ENCODE results near the gene NRTN. TPM values are rescaled to one million over a fixed set of nuclear protein-coding genes. Genes with fewer than 3 reads are reported as not detected.

NRTN gene
- total RNA-seq, 4 donors from 2014 or later: 0.82 to 3.8 (median 1.5) TPM

GRCh38 chr19:5824751-5825150, 19.9 kb downstream of the NRTN start:
- intact Hi-C loops (cut with DNase I; ENCODE audit: low total_unique reads): no loop called here
- no peak overlapping the region for H3K4me3 ChIP-seq
- no peaks in the 10 kb centered on the region for H3K36me3 ChIP-seq
- no peaks in the 10 kb centered on the region for H3K27me3 ChIP-seq
- no peak overlapping the region for H3K27ac ChIP-seq
- no peak for DNase-seq
- WGBS, 2 donors (ENCODE audit: low coverage in 1 of 2): 84% methylated on average over 10 of the region's 10 CpGs; no CpG with 5 or more reads in 1 of the 2 donors
- in situ Hi-C loops (cut with MboI; ENCODE audit: low pct_ligation_motif_present in 1 of 4, low pct_unique_long_range_greater_than_20kb in 1 of 4, low sequenced_read_pairs in 3 of 4): no loop called here
- no peaks in the 10 kb centered on the region for H3K9me3 ChIP-seq
- TF ChIP-seq, protein P1, sequence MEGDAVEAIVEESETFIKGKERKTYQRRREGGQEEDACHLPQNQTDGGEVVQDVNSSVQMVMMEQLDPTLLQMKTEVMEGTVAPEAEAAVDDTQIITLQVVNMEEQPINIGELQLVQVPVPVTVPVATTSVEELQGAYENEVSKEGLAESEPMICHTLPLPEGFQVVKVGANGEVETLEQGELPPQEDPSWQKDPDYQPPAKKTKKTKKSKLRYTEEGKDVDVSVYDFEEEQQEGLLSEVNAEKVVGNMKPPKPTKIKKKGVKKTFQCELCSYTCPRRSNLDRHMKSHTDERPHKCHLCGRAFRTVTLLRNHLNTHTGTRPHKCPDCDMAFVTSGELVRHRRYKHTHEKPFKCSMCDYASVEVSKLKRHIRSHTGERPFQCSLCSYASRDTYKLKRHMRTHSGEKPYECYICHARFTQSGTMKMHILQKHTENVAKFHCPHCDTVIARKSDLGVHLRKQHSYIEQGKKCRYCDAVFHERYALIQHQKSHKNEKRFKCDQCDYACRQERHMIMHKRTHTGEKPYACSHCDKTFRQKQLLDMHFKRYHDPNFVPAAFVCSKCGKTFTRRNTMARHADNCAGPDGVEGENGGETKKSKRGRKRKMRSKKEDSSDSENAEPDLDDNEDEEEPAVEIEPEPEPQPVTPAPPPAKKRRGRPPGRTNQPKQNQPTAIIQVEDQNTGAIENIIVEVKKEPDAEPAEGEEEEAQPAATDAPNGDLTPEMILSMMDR (IDR thresholded peaks at IDR 0.05): no peak
- no peak for TF ChIP-seq POLR2AphosphoS5 (IDR thresholded peaks at IDR 0.05)
- TF ChIP-seq EP300 (IDR thresholded peaks at IDR 0.05; ENCODE audit: low read depth): no peak
- no peak for TF ChIP-seq POLR2A (IDR thresholded peaks at IDR 0.05)
- peaks cover 9 to 42% (median 31%) of the 10 kb centered on the region in 4 donors for H3K4me1 ChIP-seq

DNA sequence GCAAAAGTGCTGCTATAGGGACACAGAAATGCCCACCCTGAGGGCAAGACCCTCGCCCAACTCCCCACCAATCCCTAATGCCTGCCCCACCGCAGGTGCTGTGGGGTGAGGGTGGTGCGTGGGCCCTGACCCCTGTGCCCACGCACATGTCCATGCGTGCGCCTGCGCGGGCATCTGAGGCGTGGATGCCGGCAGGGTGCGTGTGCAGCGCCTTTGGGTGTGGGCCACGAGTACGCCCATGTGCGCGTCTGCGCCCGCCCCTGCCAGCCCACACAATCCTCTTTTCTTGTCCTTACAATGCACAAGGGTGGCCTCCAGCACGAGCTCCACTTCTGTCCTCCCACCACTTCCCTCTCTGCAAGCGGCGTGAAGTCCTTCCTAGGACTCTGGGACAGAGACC, 20.3 kb downstream of the NRTN start:
- in situ Hi-C loops (cut with MboI; ENCODE audit: low pct_ligation_motif_present in 1 of 4, low pct_unique_long_range_greater_than_20kb in 1 of 4, low sequenced_read_pairs in 3 of 4): no loop called here
- DNase-seq: no peak
- H3K27me3 ChIP-seq: no peaks in the 10 kb centered on the region
- intact Hi-C loops (cut with DNase I; ENCODE audit: low total_unique reads): no loop called here
- no peak overlapping the region for H3K27ac ChIP-seq
- 91% methylated on average over 21 of the region's 21 CpGs; no CpG with 5 or more reads in 1 of the 2 donors for WGBS, 2 donors (ENCODE audit: low coverage in 1 of 2)
- peaks cover 9 to 42% (median 32%) of the 10 kb centered on the region in 4 donors for H3K4me1 ChIP-seq
- H3K4me3 ChIP-seq: no peak overlapping the region
- H3K9me3 ChIP-seq: no peaks in the 10 kb centered on the region
- TF ChIP-seq, protein P1 (IDR thresholded peaks at IDR 0.05): no peak
- TF ChIP-seq EP300 (IDR thresholded peaks at IDR 0.05; ENCODE audit: low read depth): no peak
- TF ChIP-seq POLR2A (IDR thresholded peaks at IDR 0.05): no peak
- TF ChIP-seq POLR2AphosphoS5 (IDR thresholded peaks at IDR 0.05): no peak
- H3K36me3 ChIP-seq: no peaks in the 10 kb centered on the region

GRCh38 chr19:5826531-5827341, 21.9 kb downstream of the NRTN start:
- Histone ChIP-seq H3K27ac (peak overlapping the region; percentile 82 to 96 (median 90)), H3K9me3 (no peaks in the 10 kb centered on the region), H3K36me3 (no peaks in the 10 kb centered on the region), H3K27me3 (no peaks in the 10 kb centered on the region), H3K4me1 (peaks cover 9 to 42% (median 32%) of the 10 kb centered on the region in 4 donors), H3K4me3 (no peak overlapping the region)
- 10 to 22% methylated on average over 4 to 24 of the region's 24 CpGs for WGBS, 2 donors (ENCODE audit: low coverage in 1 of 2)
- in situ Hi-C loops (cut with MboI; ENCODE audit: low pct_ligation_motif_present in 1 of 4, low pct_unique_long_range_greater_than_20kb in 1 of 4, low sequenced_read_pairs in 3 of 4) (no loop called here), intact Hi-C loops (cut with DNase I; ENCODE audit: low total_unique reads) (no loop called here)
- TF ChIP-seq, protein P1 (IDR thresholded peaks at IDR 0.05): peak in 3 of 5 experiments; percentile 19 to 37 (median 24)
- TF ChIP-seq EP300 (IDR thresholded peaks at IDR 0.05; ENCODE audit: low read depth) (no peak), POLR2A (IDR thresholded peaks at IDR 0.05) (no peak), POLR2AphosphoS5 (IDR thresholded peaks at IDR 0.05) (peak in 1 of 3 donors; percentile 41)
- peak; percentile 88 for DNase-seq

DNA sequence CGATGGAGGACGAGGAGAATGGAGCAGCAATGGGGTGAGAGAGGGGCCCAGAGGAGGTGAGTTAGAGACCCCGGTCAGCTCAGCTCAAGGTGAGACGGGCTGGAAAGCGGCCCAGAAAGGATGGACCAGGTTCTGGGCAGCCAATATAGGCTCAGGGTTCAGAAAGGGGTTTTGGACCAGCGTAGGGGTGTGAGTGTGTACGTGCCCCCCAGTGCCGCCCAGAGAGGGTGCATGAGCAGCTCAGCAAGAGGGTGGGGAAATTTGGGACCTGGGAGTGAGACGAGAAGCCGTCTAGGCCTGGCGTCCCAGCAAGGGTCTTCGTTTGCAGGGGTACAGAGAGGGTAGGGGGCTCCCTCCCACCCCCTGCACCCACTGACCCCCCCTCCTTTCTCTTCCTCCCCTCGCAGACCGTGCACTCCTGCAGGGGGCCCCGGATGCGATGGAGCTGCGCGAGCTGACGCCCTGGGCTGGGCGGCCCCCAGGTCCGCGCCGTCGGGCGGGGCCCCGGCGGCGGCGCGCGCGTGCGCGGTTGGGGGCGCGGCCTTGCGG, 22.5 kb downstream of the NRTN start:
- peak overlapping the region in 3 of 4 donors; percentile 29 to 50 (median 35) for H3K4me3 ChIP-seq

More for the DNA sequence above, 22.5 kb downstream of the NRTN start:
- intact Hi-C loops (cut with DNase I; ENCODE audit: low total_unique reads): no loop called here
- TF ChIP-seq POLR2AphosphoS5 (IDR thresholded peaks at IDR 0.05) (no peak), EP300 (IDR thresholded peaks at IDR 0.05; ENCODE audit: low read depth) (no peak), POLR2A (IDR thresholded peaks at IDR 0.05) (no peak)
- TF ChIP-seq, protein P1 (IDR thresholded peaks at IDR 0.05): no peak
- Histone ChIP-seq H3K36me3 (no peaks in the 10 kb centered on the region), H3K9me3 (no peaks in the 10 kb centered on the region), H3K27me3 (no peaks in the 10 kb centered on the region), H3K27ac (peak overlapping the region; percentile 82 to 96 (median 90)), H3K4me1 (peaks cover 9 to 38% (median 30%) of the 10 kb centered on the region in 4 donors)
- WGBS, 2 donors (ENCODE audit: low coverage in 1 of 2): 18 to 60% methylated on average over 2 to 37 of the region's 37 CpGs
- no peak for DNase-seq
- in situ Hi-C loops (cut with MboI; ENCODE audit: low pct_ligation_motif_present in 1 of 4, low pct_unique_long_range_greater_than_20kb in 1 of 4, low sequenced_read_pairs in 3 of 4): no loop called here

Data from transverse colon (tissue), 4 donors.